Prostate gland (tissue), 2 donors: ENCODE results near the gene USP9X. TPM values are rescaled to one million over a fixed set of nuclear protein-coding genes. Genes with fewer than 3 reads are reported as not detected.

ENCODE experiments used
- DNase-seq: peaks from one replicate; pipeline ENCODE4 v3.0.0-alpha.2; 2019; ENCODE audit warnings: low spot score
- H3K27ac ChIP-seq, 2 donors: fragments of 200-600 bp; sonication (generic); 2 replicates each; pipeline ENCODE4 v1.5.1; 2017 to 2019
- H3K27me3 ChIP-seq: fragments of 200-600 bp; sonication (generic); replicated peaks from 2 replicates; pipeline ENCODE4 v1.5.1; 2019; ENCODE audit not compliant: insufficient read depth
- H3K36me3 ChIP-seq, 2 donors: fragments of 200-600 bp; sonication (generic); 1 replicate in 1 of 2; 2 replicates in 1 of 2; pipeline versions ENCODE4 v1.5.1 to v1.8.1; 2017 to 2019
- H3K4me1 ChIP-seq: fragments of 200-600 bp; sonication (generic); replicated peaks from 2 replicates; pipeline ENCODE4 v1.5.1; 2019
- H3K4me3 ChIP-seq, 2 donors: fragments of 200-600 bp; sonication (generic); 2 replicates each; pipeline ENCODE4 v1.5.1; 2017 to 2019
- H3K9me3 ChIP-seq: fragments of 200-600 bp; sonication (generic); 2 replicates; pipeline ENCODE4 v1.5.1; 2017
- CTCF ChIP-seq, 4 experiments: fragments of 200-600 bp in 2 of 4; fragments of 450-650 bp in 2 of 4; sonication (generic) in 2 of 4; IDR thresholded peaks; 1 replicate in 3 of 4; 2 replicates in 1 of 4; pipeline ENCODE4 v1.5.1; 2016 to 2019; ENCODE audit warnings: antibody characterized with exemption in 4 of 4, mild to moderate bottlenecking in 2 of 4, moderate library complexity in 2 of 4
- POLR2A ChIP-seq: fragments of 450-650 bp; IDR thresholded peaks from one replicate; pipeline ENCODE4 v1.6.1; 2016; ENCODE audit warnings: antibody characterized with exemption, mild to moderate bottlenecking
- POLR2AphosphoS5 ChIP-seq: sonication (generic); formaldehyde crosslinking; IDR thresholded peaks from one replicate; pipeline ENCODE4 v1.6.1; 2017; ENCODE audit warnings: antibody characterized with exemption
- WGBS: methylation state at CpG from one replicate; pipeline ENCODE4 v1.1.5; 2018; 5-methylcytosine and 5-hydroxymethylcytosine counted together
- intact Hi-C: fragments of 100-400 bp; cut with DNase I; formaldehyde crosslinking; loops from one replicate; pipeline ENCODE4 v1.14.2; 2022
- total RNA-seq, 2 donors: library from RNA; depleted of rRNA; stranded (reverse); fragments of >200 nt; gene quantifications; one replicate each; pipeline ENCODE4 v1.1.0, GENCODE V29; 2016

Gene USP9X
- total RNA-seq, 2 donors from 2014 or later = 47.9 to 115 TPM

GRCh38 chrX:41127477-41128192 lies 42.4 kb downstream of the USP9X start:
- Histone ChIP-seq H3K27ac (no peak overlapping the region), H3K36me3 (no peaks in the 10 kb centered on the region), H3K27me3 (no peaks in the 10 kb centered on the region), H3K4me3 (no peak overlapping the region), H3K4me1 (no peaks in the 10 kb centered on the region), H3K9me3 (no peaks in the 10 kb centered on the region)
- 25% methylated on average over 6 of the region's 6 CpGs for WGBS
- TF ChIP-seq CTCF (IDR thresholded peaks at IDR 0.05) (no peak), POLR2A (no peak), POLR2AphosphoS5 (no peak)
- no peak for DNase-seq
- intact Hi-C loops = no loop called here

DNA sequence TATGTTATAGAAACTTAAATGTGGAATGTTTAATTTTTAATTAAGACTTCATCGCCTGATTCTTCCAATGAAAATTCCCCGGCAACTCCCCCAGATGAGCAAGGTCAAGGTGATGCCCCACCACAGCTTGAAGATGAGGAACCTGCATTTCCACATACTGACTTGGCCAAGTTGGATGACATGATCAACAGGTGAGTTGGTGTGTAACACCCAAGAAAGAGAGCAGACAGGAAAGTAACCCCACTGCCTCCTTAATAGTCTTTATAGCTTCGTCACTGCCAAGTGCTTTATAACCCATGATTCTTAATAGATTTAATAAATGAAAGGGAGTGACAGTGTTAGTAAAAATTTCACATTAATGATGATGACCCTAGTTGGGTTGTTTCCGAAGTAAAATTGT lies 43.7 kb downstream of the USP9X start:
- WGBS = 93% methylated on average over 4 of the region's 4 CpGs
- intact Hi-C loops = no loop called here
- no peak overlapping the region for H3K27ac ChIP-seq

DNA sequence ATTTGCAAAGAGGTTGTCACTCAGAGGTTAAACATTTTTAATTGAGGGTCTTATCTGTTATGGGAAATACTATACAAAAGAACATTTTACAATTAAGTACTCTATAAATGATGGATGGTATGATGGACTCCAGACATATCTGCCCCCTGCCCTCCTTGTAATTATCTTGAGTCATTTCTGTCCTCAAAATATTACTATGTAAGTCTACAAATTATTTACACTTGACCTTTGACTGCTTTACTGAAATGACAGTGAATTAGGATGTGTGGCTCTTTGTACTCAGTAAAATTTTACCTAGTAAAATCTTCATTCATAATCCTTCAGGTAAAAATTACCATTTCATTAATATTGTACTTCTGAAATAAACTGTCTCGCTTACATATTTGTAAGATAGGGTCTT lies 46.5 kb downstream of the USP9X start:
- no peaks in the 10 kb centered on the region for H3K4me1 ChIP-seq
- H3K27me3 ChIP-seq = no peaks in the 10 kb centered on the region
- no peak overlapping the region for H3K4me3 ChIP-seq
- no peak for DNase-seq
- intact Hi-C loops = no loop called here
- no peaks in the 10 kb centered on the region for H3K36me3 ChIP-seq
- H3K27ac ChIP-seq = no peak overlapping the region
- H3K9me3 ChIP-seq = no peaks in the 10 kb centered on the region
- TF ChIP-seq POLR2AphosphoS5 (no peak), POLR2A (no peak), CTCF (IDR thresholded peaks at IDR 0.05) (no peak)
- WGBS = 100% methylated on average over 1 of the region's 1 CpG

More for the DNA sequence above, 43.7 kb downstream of the USP9X start:
- Histone ChIP-seq H3K36me3 (no peaks in the 10 kb centered on the region), H3K9me3 (no peaks in the 10 kb centered on the region), H3K4me1 (no peaks in the 10 kb centered on the region), H3K27me3 (no peaks in the 10 kb centered on the region), H3K4me3 (no peak overlapping the region)
- no peak for DNase-seq
- TF ChIP-seq POLR2A = no peak

GRCh38 chrX:41133551-41133950 lies 48.3 kb downstream of the USP9X start:
- 94% methylated on average over 6 of the region's 6 CpGs for WGBS
- no peaks in the 10 kb centered on the region for H3K9me3 ChIP-seq
- intact Hi-C loops = no loop called here
- no peak overlapping the region for H3K27ac ChIP-seq
- no peak for TF ChIP-seq POLR2A
- no peak for TF ChIP-seq CTCF (IDR thresholded peaks at IDR 0.05)
- TF ChIP-seq POLR2AphosphoS5 = no peak
- no peak for DNase-seq
- no peaks in the 10 kb centered on the region for H3K36me3 ChIP-seq
- H3K27me3 ChIP-seq = no peaks in the 10 kb centered on the region
- no peak overlapping the region for H3K4me3 ChIP-seq
- no peaks in the 10 kb centered on the region for H3K4me1 ChIP-seq

DNA sequence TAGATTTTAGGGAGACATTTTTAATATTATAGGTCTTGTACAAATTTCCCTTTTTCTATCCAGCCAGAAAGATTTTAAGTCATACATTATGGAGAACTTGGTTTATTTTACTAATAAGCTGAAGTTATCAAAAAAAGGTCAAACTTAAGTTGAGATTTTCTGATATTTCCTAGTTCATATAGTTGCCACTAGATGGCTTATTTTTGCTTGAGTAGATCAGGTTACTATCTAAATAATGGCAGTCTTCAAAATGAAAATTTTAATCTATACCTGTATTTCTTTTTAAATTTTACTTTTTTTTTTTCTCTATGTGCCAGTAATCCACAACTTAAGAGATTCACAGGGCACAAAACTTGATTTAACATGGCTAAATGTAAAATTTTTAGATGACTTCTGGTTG lies 52.3 kb downstream of the USP9X start:
- Histone ChIP-seq H3K4me3 (no peak overlapping the region), H3K27me3 (no peaks in the 10 kb centered on the region)

More for the DNA sequence above, 52.3 kb downstream of the USP9X start:
- no peaks in the 10 kb centered on the region for H3K4me1 ChIP-seq
- H3K27ac ChIP-seq = no peak overlapping the region
- TF ChIP-seq POLR2AphosphoS5 = no peak
- peak in 1 of 4 experiments; percentile 11 for TF ChIP-seq CTCF (IDR thresholded peaks at IDR 0.05)
- H3K9me3 ChIP-seq = no peaks in the 10 kb centered on the region
- DNase-seq = no peak
- no peaks in the 10 kb centered on the region for H3K36me3 ChIP-seq
- intact Hi-C loops = no loop called here
